K562 (cell line): ENCODE measurements around the gene GRIN2D. TPM values are rescaled to one million over a fixed set of nuclear protein-coding genes. Genes with fewer than 3 reads are reported as not detected.

ENCODE experiments used
- BRCA1 ChIP-seq, 2 experiments: fragments of 450-650 bp in 1 of 2; sonication (generic) in 1 of 2; formaldehyde crosslinking in 1 of 2; IDR thresholded peaks; 2 replicates each; pipeline versions ENCODE4 v1.5.0 to v1.6.1; 2017 to 2020; ENCODE audit warnings: mild to moderate bottlenecking in 1 of 2, missing genetic modification reagents in 1 of 2
- CTBP1 ChIP-seq: fragments of 450-650 bp; IDR thresholded peaks from 2 replicates; pipeline ENCODE4 v1.6.1; 2016; ENCODE audit warnings: borderline replicate concordance
- E2F6 ChIP-seq, 2 experiments: IDR thresholded peaks; 2 replicates each; pipeline ENCODE4 v1.6.1; 2011; ENCODE audit warnings: borderline replicate concordance in 1 of 2, control low read depth in 1 of 2, low read depth in 1 of 2, low read length in 1 of 2, mild to moderate bottlenecking in 1 of 2, mixed read lengths in 1 of 2, moderate library complexity in 1 of 2; ENCODE audit not compliant: insufficient read depth in 1 of 2, insufficient read length in 1 of 2, poor library complexity in 1 of 2, severe bottlenecking in 1 of 2; ENCODE audit errors: extremely low read depth in 1 of 2
- HOXB6 ChIP-seq: fragments of 250-450 bp; sonication (Bioruptor Pico); IDR thresholded peaks from 2 replicates; pipeline ENCODE4 v1.5.1; 2022; ENCODE audit warnings: mild to moderate bottlenecking, borderline replicate concordance
- MCM7 ChIP-seq, 2 experiments: fragments of 450-650 bp; IDR thresholded peaks; 2 replicates each; pipeline ENCODE4 v1.6.1; 2016 to 2018
- MEF2D ChIP-seq: conservative IDR thresholded peaks from 2 replicates; pipeline ENCODE4 v1.6.1; 2016; ENCODE audit warnings: low read depth, missing genetic modification characterization, missing compliant biosample characterization
- MLLT1 ChIP-seq, 2 experiments: fragments of 450-650 bp; IDR thresholded peaks; 2 replicates each; pipeline ENCODE4 v1.6.1; 2016
- MLX ChIP-seq, 2 experiments: fragments of 450-650 bp in 1 of 2; sonication (generic) in 1 of 2; formaldehyde crosslinking; conservative IDR thresholded peaks; 2 replicates each; pipeline versions ENCODE4 v1.4.0 to v1.8.1; 2020 to 2022; ENCODE audit warnings: mild to moderate bottlenecking in 1 of 2, missing genetic modification reagents in 1 of 2
- NCOA6 ChIP-seq: fragments of 450-650 bp; IDR thresholded peaks from 2 replicates; pipeline ENCODE4 v1.6.1; 2017; ENCODE audit warnings: mild to moderate bottlenecking
- POLR2G ChIP-seq: fragments of 200-400 bp; formaldehyde crosslinking; IDR thresholded peaks from 2 replicates; pipeline ENCODE4 v1.6.1; 2017; ENCODE audit warnings: low read depth, mild to moderate bottlenecking, antibody characterized with exemption, low read length, moderate library complexity
- RBFOX2 ChIP-seq: fragments of 200-400 bp; formaldehyde crosslinking; IDR thresholded peaks from 2 replicates; pipeline ENCODE4 v1.6.1; 2017; ENCODE audit warnings: low read depth, mild to moderate bottlenecking, low read length, moderate library complexity
- RNF219 ChIP-seq: fragments of 250-450 bp; sonication (Bioruptor Pico); IDR thresholded peaks from 2 replicates; pipeline ENCODE4 v1.5.0; 2022; ENCODE audit warnings: mild to moderate bottlenecking
- SPI1 ChIP-seq: IDR thresholded peaks from 2 replicates; pipeline ENCODE4 v1.6.1; 2011; ENCODE audit warnings: low read depth, low read length, control low read depth, borderline replicate concordance
- SRSF1 ChIP-seq: fragments of 200-400 bp; formaldehyde crosslinking; IDR thresholded peaks from 2 replicates; pipeline ENCODE4 v1.6.1; 2017; ENCODE audit warnings: mild to moderate bottlenecking, low read depth, low read length, moderate library complexity
- SRSF7 ChIP-seq: fragments of 200-400 bp; formaldehyde crosslinking; optimal IDR thresholded peaks from 2 replicates; pipeline ENCODE3; 2017; ENCODE audit warnings: mild to moderate bottlenecking, low read depth, low read length
- ZBTB34 ChIP-seq: fragments of 250-450 bp; sonication (Bioruptor Pico); IDR thresholded peaks from 2 replicates; pipeline ENCODE4 v1.8.0; 2021; ENCODE audit warnings: mild to moderate bottlenecking, moderate library complexity
- ZC3H8 ChIP-seq: fragments of 450-650 bp; IDR thresholded peaks from 2 replicates; pipeline ENCODE4 v1.6.1; 2017
- ZNF232 ChIP-seq: sonication (generic); formaldehyde crosslinking; IDR thresholded peaks from 2 replicates; pipeline ENCODE4 v1.8.0; 2022; ENCODE audit warnings: mild to moderate bottlenecking, missing genetic modification reagents
- ZNF589 ChIP-seq: fragments of 200-800 bp; sonication (Bioruptor generic); IDR thresholded peaks from 2 replicates; pipeline ENCODE4 v1.6.1; 2016; ENCODE audit warnings: low read depth, missing genetic modification characterization, missing compliant biosample characterization
- ZSCAN32 ChIP-seq: fragments of 450-650 bp; formaldehyde crosslinking; IDR thresholded peaks from 2 replicates; pipeline ENCODE4 v1.4.0; 2020; ENCODE audit warnings: mild to moderate bottlenecking, moderate library complexity
- polyA plus RNA-seq, 8 experiments: library from polyadenylated mRNA; depleted of rRNA in 4 of 8; stranded (reverse) in 5 of 8; unstranded in 3 of 8; fragments of >200 nt; fragmentation: Nextera tagmentation in 2 of 8; fragmentation: Illumina TruSeq in 1 of 8; extraction: Ambion mirVana in 2 of 8; extraction: Trizol in 1 of 8; gene quantifications; 2 replicates each; pipeline versions ENCODE4 v1.2.1 to v1.2.3, GENCODE V29; 2011 to 2014; ENCODE audit warnings: inconsistent platforms in 1 of 8, missing spikeins in 1 of 8
- total RNA-seq, 7 experiments: library from RNA; depleted of rRNA in 6 of 7; stranded (reverse); fragments of >200 nt in 6 of 7; fragmentation: Illumina TruSeq in 2 of 7; extraction: Trizol in 2 of 7; gene quantifications; 2 replicates each; pipeline versions ENCODE4 v1.2.1 to v1.2.3, GENCODE V29; 2011 to 2021; ENCODE audit warnings: low replicate concordance in 1 of 7

GRIN2D gene
- total and polyA plus RNA-seq, 9 of the 15 experiments (the other 6 are each of a cell fraction or from before 2014, with no cell fraction given) = 0.32 to 31.5 (median 1.8) TPM

- TF ChIP-seq E2F6 (IDR thresholded peaks at IDR 0.05; ENCODE audit: borderline replicate concordance in 1 of 2, extremely low read depth in 1 of 2, insufficient read depth in 1 of 2, insufficient read length in 1 of 2, low read depth in 1 of 2, low read length in 1 of 2, poor library complexity in 1 of 2, severe bottlenecking in 1 of 2) (peak; percentile 94 to 95), HOXB6 (CRISPR knock-in tag) (no peak), ZC3H8 (0 out of 2 replicates have a peak, but pooled peaks have one; percentile 55), SRSF7 (no peak), MCM7 (IDR thresholded peaks at IDR 0.05) (no peak), RBFOX2 (peak; percentile 75), SRSF1 (no peak), MEF2D (no peak), SPI1 (0 out of 2 replicates have a peak, but pooled peaks have one; percentile 33), MLX (CRISPR knock-in tag; conservative IDR thresholded peaks at IDR 0.05) (no peak), ZSCAN32 (CRISPR knock-in tag) (no peak), ZNF589 (CRISPR knock-in tag) (peak; percentile 96), BRCA1 (IDR thresholded peaks at IDR 0.05) (no peak), BRCA1 (CRISPR knock-in tag; IDR thresholded peaks at IDR 0.05) (no peak), POLR2G (peak; percentile 85), ZBTB34 (no peak), RNF219 (CRISPR knock-in tag) (no peak), NCOA6 (no peak; the same call in 1 of the 2 replicates), MLLT1 (IDR thresholded peaks at IDR 0.05) (peak; percentile 61 to 72; a peak in 2 of 4 replicates), CTBP1 (peak; percentile 81; the same call in 1 of the 2 replicates), ZNF232 (CRISPR knock-in tag) (no peak)
These were observed 5.1 kb downstream of the GRIN2D start (continued) for GRCh38 chr19:48398375-48399235.
